ENCODE measurements around the gene ADAMTS2.

Gene ADAMTS2

GRCh38 chr5:179119415-179120170 is 225.7 kb downstream of the ADAMTS2 start:
- FAIRE-seq (no peak), DNase-seq (ENCODE audit: insufficient read length, low spot score) (no peak)
- TF ChIP-seq POLR2AphosphoS5 (IDR thresholded peaks at IDR 0.05; ENCODE audit: low read depth, low read length) (no peak), SPI1 (IDR thresholded peaks at IDR 0.05; ENCODE audit: low read depth, low read length) (no peak), PAX5 (IDR thresholded peaks at IDR 0.05; ENCODE audit: insufficient read depth, low read length, severe bottlenecking) (no peak), TAF1 (IDR thresholded peaks at IDR 0.05; ENCODE audit: low read depth, low read length) (no peak), POU2F2 (IDR thresholded peaks at IDR 0.05; ENCODE audit: low read depth, low read length) (no peak), POLR2A (IDR thresholded peaks at IDR 0.05; ENCODE audit: low read depth, low read length) (no peak)

GRCh38 chr5:179118756-179119414 is 226.4 kb downstream of the ADAMTS2 start:
- FAIRE-seq, result no peak

GRCh38 chr5:179118338-179118737 is 226.9 kb downstream of the ADAMTS2 start:
- DNase-seq (ENCODE audit: insufficient read length, low spot score) (no peak), FAIRE-seq (no peak)
- no peak for TF ChIP-seq POU2F2 (IDR thresholded peaks at IDR 0.05; ENCODE audit: low read depth, low read length)
- no peak for TF ChIP-seq POLR2AphosphoS5 (IDR thresholded peaks at IDR 0.05; ENCODE audit: low read depth, low read length)
- no peak for TF ChIP-seq PAX5 (IDR thresholded peaks at IDR 0.05; ENCODE audit: insufficient read depth, low read length, severe bottlenecking)
- TF ChIP-seq POLR2A (IDR thresholded peaks at IDR 0.05; ENCODE audit: low read depth, low read length), result no peak
- TF ChIP-seq TAF1 (IDR thresholded peaks at IDR 0.05; ENCODE audit: low read depth, low read length), result no peak
- TF ChIP-seq SPI1 (IDR thresholded peaks at IDR 0.05; ENCODE audit: low read depth, low read length), result no peak

More at GRCh38 chr5:179118756-179119414, 226.4 kb downstream of the ADAMTS2 start:
- TF ChIP-seq SPI1 (IDR thresholded peaks at IDR 0.05; ENCODE audit: low read depth, low read length) (no peak), PAX5 (IDR thresholded peaks at IDR 0.05; ENCODE audit: insufficient read depth, low read length, severe bottlenecking) (no peak), POU2F2 (IDR thresholded peaks at IDR 0.05; ENCODE audit: low read depth, low read length) (no peak), POLR2A (IDR thresholded peaks at IDR 0.05; ENCODE audit: low read depth, low read length) (no peak), TAF1 (IDR thresholded peaks at IDR 0.05; ENCODE audit: low read depth, low read length) (no peak), POLR2AphosphoS5 (IDR thresholded peaks at IDR 0.05; ENCODE audit: low read depth, low read length) (no peak)
- no peak for DNase-seq (ENCODE audit: insufficient read length, low spot score)

GRCh38 chr5:179115845-179116524 is 229.3 kb downstream of the ADAMTS2 start:
- DNase-seq (ENCODE audit: insufficient read length, low spot score) (no peak), FAIRE-seq (no peak)
- TF ChIP-seq POU2F2 (IDR thresholded peaks at IDR 0.05; ENCODE audit: low read depth, low read length), result no peak
- no peak for TF ChIP-seq POLR2AphosphoS5 (IDR thresholded peaks at IDR 0.05; ENCODE audit: low read depth, low read length)
- no peak for TF ChIP-seq POLR2A (IDR thresholded peaks at IDR 0.05; ENCODE audit: low read depth, low read length)
- TF ChIP-seq TAF1 (IDR thresholded peaks at IDR 0.05; ENCODE audit: low read depth, low read length), result no peak
- no peak for TF ChIP-seq PAX5 (IDR thresholded peaks at IDR 0.05; ENCODE audit: insufficient read depth, low read length, severe bottlenecking)
- no peak for TF ChIP-seq SPI1 (IDR thresholded peaks at IDR 0.05; ENCODE audit: low read depth, low read length)

- FAIRE-seq (no peak), DNase-seq (ENCODE audit: insufficient read length, low spot score) (no peak)
- TF ChIP-seq SPI1 (IDR thresholded peaks at IDR 0.05; ENCODE audit: low read depth, low read length) (no peak), TAF1 (IDR thresholded peaks at IDR 0.05; ENCODE audit: low read depth, low read length) (no peak), PAX5 (IDR thresholded peaks at IDR 0.05; ENCODE audit: insufficient read depth, low read length, severe bottlenecking) (no peak), POU2F2 (IDR thresholded peaks at IDR 0.05; ENCODE audit: low read depth, low read length) (no peak), POLR2AphosphoS5 (IDR thresholded peaks at IDR 0.05; ENCODE audit: low read depth, low read length) (no peak), POLR2A (IDR thresholded peaks at IDR 0.05; ENCODE audit: low read depth, low read length) (no peak)
Observed at GRCh38 chr5:179115307-179115706, 230.0 kb downstream of the ADAMTS2 start.

GRCh38 chr5:179114756-179115155 is 230.5 kb downstream of the ADAMTS2 start:
- TF ChIP-seq TAF1 (IDR thresholded peaks at IDR 0.05; ENCODE audit: low read depth, low read length) (no peak), POLR2A (IDR thresholded peaks at IDR 0.05; ENCODE audit: low read depth, low read length) (no peak), POLR2AphosphoS5 (IDR thresholded peaks at IDR 0.05; ENCODE audit: low read depth, low read length) (no peak)
- FAIRE-seq, result no peak
- DNase-seq (ENCODE audit: insufficient read length, low spot score), result no peak

GRCh38 chr5:179113945-179114641 is 231.2 kb downstream of the ADAMTS2 start:
- FAIRE-seq (no peak), DNase-seq (ENCODE audit: insufficient read length, low spot score) (no peak)
- TF ChIP-seq POLR2A (IDR thresholded peaks at IDR 0.05; ENCODE audit: low read depth, low read length), result no peak
- no peak for TF ChIP-seq PAX5 (IDR thresholded peaks at IDR 0.05; ENCODE audit: insufficient read depth, low read length, severe bottlenecking)
- TF ChIP-seq TAF1 (IDR thresholded peaks at IDR 0.05; ENCODE audit: low read depth, low read length), result no peak
- TF ChIP-seq POLR2AphosphoS5 (IDR thresholded peaks at IDR 0.05; ENCODE audit: low read depth, low read length), result no peak
- no peak for TF ChIP-seq SPI1 (IDR thresholded peaks at IDR 0.05; ENCODE audit: low read depth, low read length)
- TF ChIP-seq POU2F2 (IDR thresholded peaks at IDR 0.05; ENCODE audit: low read depth, low read length), result no peak

- FAIRE-seq (no peak), DNase-seq (ENCODE audit: insufficient read length, low spot score) (no peak)
- TF ChIP-seq POLR2AphosphoS5 (IDR thresholded peaks at IDR 0.05; ENCODE audit: low read depth, low read length), result no peak
- TF ChIP-seq SPI1 (IDR thresholded peaks at IDR 0.05; ENCODE audit: low read depth, low read length), result no peak
- no peak for TF ChIP-seq POLR2A (IDR thresholded peaks at IDR 0.05; ENCODE audit: low read depth, low read length)
- no peak for TF ChIP-seq POU2F2 (IDR thresholded peaks at IDR 0.05; ENCODE audit: low read depth, low read length)
- TF ChIP-seq TAF1 (IDR thresholded peaks at IDR 0.05; ENCODE audit: low read depth, low read length), result no peak
- TF ChIP-seq PAX5 (IDR thresholded peaks at IDR 0.05; ENCODE audit: insufficient read depth, low read length, severe bottlenecking), result no peak
Observed at GRCh38 chr5:179113143-179113530, 232.1 kb downstream of the ADAMTS2 start.

Data from GM12891 (cell line).